GM10847 (cell line): ENCODE data around the gene COMP.

Source experiments
- POLR2A ChIP-seq: IDR thresholded peaks from 2 replicates; pipeline ENCODE4 v1.6.1; 2011; ENCODE audit not compliant: insufficient read length; ENCODE audit errors: extremely low read depth

Gene COMP

GRCh38 chr19:18749362-18750231 is 41.5 kb downstream of the COMP start:
- TF ChIP-seq POLR2A: no peak

DNA sequence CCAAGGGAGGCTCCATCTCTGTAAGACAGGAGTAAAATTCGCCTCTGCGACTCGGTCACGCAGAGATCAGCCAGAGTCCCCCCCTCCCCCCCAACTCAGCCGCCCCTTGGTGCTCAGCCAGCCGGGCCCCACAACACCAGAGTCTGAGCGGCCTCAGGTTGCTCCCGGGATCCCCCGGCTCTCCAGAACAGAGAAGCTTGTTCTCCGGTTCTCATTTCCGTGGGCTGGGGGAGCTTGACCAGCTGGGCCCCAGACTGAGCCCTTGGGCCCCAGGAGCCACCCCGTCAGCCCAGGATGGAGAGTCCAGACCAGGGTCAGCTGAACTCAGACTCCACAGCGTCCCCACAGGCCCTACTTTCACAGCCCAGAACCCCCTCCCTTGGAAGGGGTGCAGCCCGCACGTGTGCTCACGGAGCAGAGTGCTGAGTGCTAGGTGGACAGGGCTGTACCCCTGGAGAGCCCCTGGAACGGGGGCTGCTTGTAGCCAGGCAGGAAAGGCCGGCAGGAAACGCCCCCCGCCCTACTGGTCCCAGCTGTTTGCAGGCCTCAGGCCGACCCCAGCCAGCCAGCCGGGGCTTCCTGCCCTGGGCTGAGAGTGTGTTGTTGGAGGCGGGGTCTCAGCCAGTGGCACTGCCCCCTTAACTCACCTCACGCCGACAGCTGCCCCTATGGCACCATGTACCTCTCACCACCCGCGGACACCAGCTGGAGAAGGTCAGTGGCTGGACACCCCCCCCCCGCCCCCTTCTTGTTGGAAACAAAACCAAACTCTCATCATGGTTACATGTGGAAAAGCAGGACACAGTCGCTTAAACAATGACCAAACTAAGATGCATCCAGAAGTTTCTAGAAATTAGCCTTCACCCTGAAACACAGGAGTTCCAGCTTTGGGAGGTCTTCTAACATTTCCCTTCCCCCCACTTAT is 44.4 kb downstream of the COMP start:
- TF ChIP-seq POLR2A: no peak

DNA sequence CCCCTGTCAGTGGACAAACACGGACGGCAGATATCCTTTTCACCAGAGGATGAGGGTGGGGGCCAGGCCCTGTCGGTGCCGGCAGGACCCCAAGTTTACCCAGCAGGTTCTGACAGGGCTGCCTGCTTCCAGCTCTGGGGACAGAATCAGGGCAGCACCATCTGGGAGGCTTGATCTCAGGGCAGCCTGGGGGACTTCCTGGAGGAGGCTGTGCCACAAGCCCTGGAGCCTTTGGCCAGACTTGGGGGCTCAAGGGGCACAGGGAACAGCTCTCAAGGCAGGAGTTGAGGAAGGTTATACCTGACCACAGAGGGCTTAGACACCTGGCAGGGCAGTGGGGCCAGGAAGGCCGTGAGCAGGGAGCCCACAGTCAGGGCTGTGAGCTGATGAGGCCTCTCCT is 45.2 kb downstream of the COMP start:
- TF ChIP-seq POLR2A: no peak

- TF ChIP-seq POLR2A: no peak
These were observed 45.9 kb downstream of the COMP start for GRCh38 chr19:18745012-18745735.

DNA sequence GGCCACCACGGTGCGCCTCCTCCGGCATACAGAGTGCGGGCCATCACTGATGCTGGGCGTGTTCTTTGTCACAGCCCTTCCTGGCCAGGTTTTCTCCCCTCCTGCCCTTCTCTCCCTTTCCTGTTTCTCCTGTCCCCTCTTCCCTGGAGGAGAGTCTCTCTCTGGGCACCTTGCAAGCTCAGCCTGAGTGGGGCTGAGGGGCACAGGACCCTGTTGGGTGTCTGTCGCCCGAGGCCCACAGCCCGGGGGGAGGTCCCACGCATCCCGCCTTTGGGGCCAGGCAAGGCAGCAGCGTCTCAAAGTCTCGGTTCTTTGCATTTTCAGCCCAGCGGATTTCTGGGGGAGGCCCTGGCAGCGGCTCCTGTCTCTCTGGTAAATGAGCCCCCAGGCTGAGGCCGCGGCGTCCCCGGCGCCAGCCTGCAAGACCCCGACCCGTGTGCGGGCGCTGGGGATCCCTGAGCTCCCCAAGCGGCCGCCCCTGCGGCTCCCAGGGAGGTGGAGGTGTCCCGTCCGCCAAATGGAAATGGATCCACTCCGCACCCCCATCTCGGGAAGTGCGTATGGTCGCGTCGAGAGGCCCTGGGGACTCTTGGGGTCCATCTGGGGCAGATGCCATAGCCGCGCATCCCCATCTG is 47.2 kb downstream of the COMP start:
- TF ChIP-seq POLR2A: no peak

- TF ChIP-seq POLR2A: no peak
These were observed 48.0 kb downstream of the COMP start for GRCh38 chr19:18742838-18743783.

GRCh38 chr19:18742324-18742723 is 48.8 kb downstream of the COMP start:
- TF ChIP-seq POLR2A: no peak

- no peak for TF ChIP-seq POLR2A
These were observed 49.7 kb downstream of the COMP start for GRCh38 chr19:18741124-18742121.

DNA sequence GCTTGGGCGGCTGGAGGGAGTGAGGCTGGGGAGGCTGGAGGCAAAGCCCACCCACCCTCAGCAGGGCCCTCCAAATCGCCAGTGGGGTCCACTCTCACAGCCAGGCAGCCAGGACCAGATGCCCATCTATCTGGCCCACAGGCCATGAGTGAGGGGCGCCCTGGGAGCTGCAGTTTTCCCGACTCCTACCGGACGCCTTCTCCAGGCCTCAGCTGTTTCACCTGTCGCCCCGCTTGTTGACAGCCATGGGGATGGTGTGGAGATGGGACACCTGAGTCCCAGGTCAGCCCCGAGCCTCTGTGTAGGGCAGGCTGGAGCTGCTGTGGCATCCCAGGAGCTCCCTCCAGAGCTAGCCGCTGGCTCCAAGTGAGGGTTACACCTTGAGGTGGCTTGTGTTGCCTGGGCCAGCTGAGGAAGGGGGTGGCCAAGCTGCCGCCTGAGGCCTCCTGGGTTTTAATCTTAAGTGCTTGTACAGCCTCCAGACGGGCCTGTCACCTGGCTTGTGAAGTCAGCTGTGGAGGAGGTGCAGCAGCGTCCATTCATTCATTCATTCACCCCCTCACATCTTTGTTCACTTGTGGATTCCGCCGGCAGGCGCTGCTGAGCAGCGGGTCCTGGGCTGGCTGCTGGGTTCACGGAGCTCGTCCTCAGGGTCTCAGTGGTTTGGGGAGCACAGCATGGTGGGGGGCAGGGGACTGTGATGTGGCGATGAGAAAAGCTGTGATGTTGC is 52.0 kb downstream of the COMP start:
- TF ChIP-seq POLR2A: no peak

GRCh38 chr19:18737954-18738351 is 53.2 kb downstream of the COMP start:
- no peak for TF ChIP-seq POLR2A

DNA sequence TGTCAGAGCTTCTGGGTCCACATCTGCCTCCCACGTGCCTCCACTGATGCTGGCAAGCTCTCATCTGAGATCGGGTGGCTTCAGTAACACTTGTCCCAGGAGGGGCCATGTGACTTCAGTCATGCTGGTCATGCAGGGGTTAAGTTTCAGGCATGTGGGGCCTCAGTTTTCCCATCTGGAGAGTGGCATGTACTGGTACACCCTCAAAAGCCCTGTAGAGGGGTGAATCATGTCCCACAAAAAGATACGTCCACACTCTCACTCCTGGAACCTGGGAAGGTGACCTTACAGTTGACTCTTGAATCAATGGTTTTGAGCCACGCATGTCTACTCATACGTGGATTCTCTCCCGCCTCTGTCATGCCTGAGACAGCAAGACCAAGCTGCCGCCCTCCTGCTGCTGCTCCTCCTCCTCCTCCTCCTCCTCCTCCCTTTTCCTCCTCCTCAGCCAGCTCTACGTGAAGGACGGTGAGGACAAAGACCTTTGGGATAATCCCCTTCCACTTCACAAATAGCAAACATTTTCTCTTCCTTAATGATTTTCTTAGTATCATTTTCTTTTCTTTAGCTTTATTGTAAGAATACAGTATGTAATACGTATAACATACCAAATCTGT is 53.7 kb downstream of the COMP start:
- no peak for TF ChIP-seq POLR2A

DNA sequence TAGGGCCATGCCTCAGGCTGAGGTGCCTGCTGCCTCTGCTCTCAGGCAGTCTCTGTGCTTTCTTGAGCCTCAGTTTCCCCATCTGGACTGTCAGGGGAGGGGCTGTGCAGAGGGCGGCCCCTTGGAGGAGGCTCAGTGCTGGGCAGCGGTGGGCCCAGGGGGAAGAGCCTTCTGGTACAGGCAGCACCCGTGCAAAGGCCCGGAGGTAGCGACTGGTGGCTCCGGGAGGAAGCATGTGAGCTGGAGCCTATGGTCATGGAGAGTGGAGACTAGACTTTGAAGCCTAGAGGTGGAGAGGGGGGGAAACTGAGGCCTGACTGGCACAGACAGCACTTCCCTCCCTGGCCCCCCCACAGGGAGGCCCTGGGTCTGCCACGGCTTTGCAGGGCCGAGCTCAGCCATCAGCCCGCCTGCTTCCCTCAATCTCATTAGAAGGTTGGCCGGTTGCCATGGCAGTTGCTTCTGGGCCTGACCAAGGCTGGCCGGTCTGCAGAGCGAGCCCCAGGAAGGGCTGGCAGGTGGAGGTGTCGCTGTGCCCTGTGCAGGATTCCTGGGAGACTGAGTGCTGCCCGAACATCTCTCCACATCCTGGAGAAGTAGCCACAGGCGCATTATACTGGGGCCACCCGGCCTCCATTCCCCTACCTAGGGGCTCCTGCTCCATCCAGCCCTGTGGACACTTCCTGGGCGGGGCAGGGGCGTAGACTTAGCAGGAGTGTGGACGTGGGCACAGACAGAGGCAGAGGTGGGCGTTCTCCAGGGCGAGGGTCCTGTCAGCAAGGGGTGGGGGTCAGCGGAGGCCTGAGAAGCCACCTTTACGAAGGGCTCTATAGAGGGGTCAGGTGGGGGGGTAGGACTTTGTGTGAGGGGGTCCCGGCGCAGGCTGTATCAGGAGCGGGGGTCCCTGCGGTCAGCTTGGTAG is 54.4 kb downstream of the COMP start:
- TF ChIP-seq POLR2A: no peak
